IPS-20b (cell line): ENCODE results near the gene SCNN1G.
A peak's percentile ranks its signal among the peaks of the same experiment; 100 is the strongest.

ENCODE experiments used
- H3K27ac ChIP-seq: one replicate; pipeline ENCODE4 v1.5.1; 2013; ENCODE audit warnings: low read length
- H3K27me3 ChIP-seq: 2 replicates; pipeline ENCODE4 v1.6.1; 2013; ENCODE audit warnings: mild to moderate bottlenecking, low read length, inconsistent platforms; ENCODE audit not compliant: insufficient read depth
- H3K36me3 ChIP-seq: 2 replicates; pipeline ENCODE4 v1.6.1; 2013; ENCODE audit warnings: low read depth, mild to moderate bottlenecking, inconsistent platforms, low read length, moderate library complexity; ENCODE audit not compliant: insufficient read depth
- H3K4me1 ChIP-seq: 2 replicates; pipeline ENCODE4 v1.6.1; 2013; ENCODE audit warnings: mild to moderate bottlenecking, control low read depth, inconsistent platforms, low read length, moderate library complexity; ENCODE audit not compliant: insufficient read depth
- H3K4me3 ChIP-seq: 2 replicates; pipeline ENCODE4 v1.5.1; 2013; ENCODE audit warnings: mild to moderate bottlenecking, low read length, inconsistent platforms
- H3K9ac ChIP-seq: 2 replicates; pipeline ENCODE4 v1.6.1; 2013; ENCODE audit warnings: low read depth, mild to moderate bottlenecking, inconsistent platforms, low read length, moderate library complexity
- H3K9me3 ChIP-seq: 2 replicates; pipeline ENCODE4 v1.6.1; 2013; ENCODE audit warnings: mild to moderate bottlenecking, low read depth, low read length, inconsistent platforms; ENCODE audit not compliant: insufficient read depth

The SCNN1G gene, protein sequence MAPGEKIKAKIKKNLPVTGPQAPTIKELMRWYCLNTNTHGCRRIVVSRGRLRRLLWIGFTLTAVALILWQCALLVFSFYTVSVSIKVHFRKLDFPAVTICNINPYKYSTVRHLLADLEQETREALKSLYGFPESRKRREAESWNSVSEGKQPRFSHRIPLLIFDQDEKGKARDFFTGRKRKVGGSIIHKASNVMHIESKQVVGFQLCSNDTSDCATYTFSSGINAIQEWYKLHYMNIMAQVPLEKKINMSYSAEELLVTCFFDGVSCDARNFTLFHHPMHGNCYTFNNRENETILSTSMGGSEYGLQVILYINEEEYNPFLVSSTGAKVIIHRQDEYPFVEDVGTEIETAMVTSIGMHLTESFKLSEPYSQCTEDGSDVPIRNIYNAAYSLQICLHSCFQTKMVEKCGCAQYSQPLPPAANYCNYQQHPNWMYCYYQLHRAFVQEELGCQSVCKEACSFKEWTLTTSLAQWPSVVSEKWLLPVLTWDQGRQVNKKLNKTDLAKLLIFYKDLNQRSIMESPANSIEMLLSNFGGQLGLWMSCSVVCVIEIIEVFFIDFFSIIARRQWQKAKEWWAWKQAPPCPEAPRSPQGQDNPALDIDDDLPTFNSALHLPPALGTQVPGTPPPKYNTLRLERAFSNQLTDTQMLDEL

DNA sequence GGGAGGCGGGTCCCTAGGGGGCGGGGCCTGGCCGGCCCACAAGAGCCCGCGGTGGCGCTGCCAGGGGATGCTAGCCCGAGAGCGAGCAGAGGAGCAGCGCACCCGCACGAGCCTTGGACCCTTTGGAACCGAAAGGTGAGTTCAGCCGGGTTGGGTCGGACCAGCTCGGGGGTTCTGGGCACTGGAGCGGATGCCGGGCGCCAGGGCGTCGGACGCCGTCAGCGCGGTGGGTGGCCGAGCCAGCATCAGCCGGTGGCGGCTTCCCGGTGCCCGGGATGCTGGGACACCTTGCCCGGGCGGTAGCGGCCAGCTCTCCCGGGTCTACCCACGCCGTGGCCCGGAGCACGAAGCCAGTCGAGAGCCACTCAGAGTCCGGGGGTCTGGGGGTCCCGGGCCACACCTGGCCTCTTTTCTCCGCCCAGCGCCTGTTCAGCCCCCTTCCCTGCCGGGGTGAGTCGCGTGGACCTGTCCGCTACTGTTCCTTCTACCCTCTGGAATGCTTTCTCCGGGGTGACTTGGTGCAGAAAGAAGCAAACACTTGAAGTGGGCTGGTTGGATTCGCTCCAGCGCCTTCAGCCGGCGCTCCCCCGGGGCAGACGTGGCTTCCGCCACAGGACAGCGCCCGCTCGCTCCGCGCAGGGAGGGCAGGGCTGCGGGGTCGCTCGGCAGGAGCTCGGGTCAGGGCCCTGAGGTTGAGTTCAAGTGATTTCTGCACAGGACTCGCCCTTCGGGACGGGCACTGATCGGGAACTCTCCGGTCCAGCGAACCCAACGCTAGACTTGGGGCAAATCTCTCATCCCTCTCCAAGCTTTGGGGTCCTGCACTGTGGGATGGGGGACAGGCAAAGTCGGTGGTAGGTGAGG, at the start of gene SCNN1G:
Gene SCNN1G (plus strand): TSS at position 67 of the 864 bp plus-strand sequence. CDS start 3,527 bp downstream, outside the sequence.
- no peaks in the 10 kb centered on the region for H3K9me3 ChIP-seq
- H3K27ac ChIP-seq, result no peak within 1 kb of the TSS
- H3K4me1 ChIP-seq, result no peaks in the 10 kb centered on the region
- H3K4me3 ChIP-seq, result peak within 1 kb of the TSS; percentile 67
- H3K36me3 ChIP-seq, result no peaks in the 10 kb centered on the region
- peaks cover 51% of the 10 kb centered on the region for H3K27me3 ChIP-seq
- H3K9ac ChIP-seq, result no peak within 1 kb of the TSS

DNA sequence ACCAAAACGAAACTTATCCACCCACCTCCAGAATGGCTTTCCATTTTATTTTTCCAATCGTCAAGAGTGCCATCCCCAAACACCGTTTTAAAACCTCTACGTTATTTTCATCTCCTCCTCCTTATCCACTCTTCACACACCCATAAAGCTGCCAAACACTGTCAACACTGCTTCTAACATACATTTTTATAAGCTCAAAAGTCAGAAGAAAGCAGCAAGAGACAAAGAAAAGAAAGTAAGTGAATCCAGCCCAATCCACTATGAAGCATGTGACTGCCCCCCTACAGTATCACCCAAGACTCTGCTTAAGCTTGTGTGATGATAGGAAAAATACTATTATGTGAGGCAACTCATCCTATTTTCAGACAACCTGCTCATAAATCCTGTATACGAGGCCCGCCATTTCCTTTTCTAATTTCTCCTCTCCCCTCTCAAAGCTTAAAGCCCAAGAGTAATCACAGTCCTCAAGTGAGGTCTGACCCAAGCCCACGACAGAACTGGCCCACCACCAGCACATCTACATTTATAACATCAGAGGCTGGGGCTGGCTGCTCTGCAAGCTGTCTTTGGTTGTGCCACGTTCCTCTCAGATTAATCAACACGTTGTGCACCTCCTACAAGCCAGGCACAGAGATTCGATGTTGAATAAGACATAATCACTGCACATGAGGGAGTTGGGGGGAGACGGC, 49.6 kb upstream of the SCNN1G start:
- H3K27ac ChIP-seq, result no peak overlapping the region
- no peaks in the 10 kb centered on the region for H3K36me3 ChIP-seq
- H3K9me3 ChIP-seq, result peaks cover 6% of the 10 kb centered on the region
- H3K9ac ChIP-seq, result no peak overlapping the region; the same call in 1 of the 2 replicates
- peaks cover 9% of the 10 kb centered on the region; the same call in 1 of the 2 replicates for H3K4me1 ChIP-seq
- no peaks in the 10 kb centered on the region for H3K27me3 ChIP-seq
- H3K4me3 ChIP-seq, result no peak overlapping the region

DNA sequence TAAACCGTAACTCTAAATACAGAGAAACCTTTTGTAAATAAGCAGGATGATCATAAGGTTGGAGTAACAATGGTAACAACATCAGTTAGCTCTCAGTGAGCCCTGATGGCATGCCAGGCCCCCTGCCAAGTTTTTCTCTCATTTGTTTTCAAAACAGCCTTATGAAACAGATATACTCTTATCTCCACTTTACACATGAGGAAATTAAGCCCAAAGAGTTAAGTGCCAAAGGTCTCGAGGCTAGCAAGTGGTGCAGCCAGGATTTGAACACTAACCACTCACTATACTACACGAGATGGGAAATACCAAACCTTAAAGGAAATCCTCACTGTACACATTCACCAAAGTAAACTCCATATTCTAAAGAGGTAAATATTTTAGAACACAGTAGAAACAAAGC, 48.3 kb upstream of the SCNN1G start:
- H3K27me3 ChIP-seq, result no peaks in the 10 kb centered on the region
- peak overlapping the region; percentile 12 for H3K27ac ChIP-seq
- no peaks in the 10 kb centered on the region for H3K36me3 ChIP-seq
- no peak overlapping the region for H3K9ac ChIP-seq
- H3K4me1 ChIP-seq, result peaks cover 9% of the 10 kb centered on the region; the same call in 1 of the 2 replicates
- H3K4me3 ChIP-seq, result no peak overlapping the region
- peaks cover 6% of the 10 kb centered on the region for H3K9me3 ChIP-seq

DNA sequence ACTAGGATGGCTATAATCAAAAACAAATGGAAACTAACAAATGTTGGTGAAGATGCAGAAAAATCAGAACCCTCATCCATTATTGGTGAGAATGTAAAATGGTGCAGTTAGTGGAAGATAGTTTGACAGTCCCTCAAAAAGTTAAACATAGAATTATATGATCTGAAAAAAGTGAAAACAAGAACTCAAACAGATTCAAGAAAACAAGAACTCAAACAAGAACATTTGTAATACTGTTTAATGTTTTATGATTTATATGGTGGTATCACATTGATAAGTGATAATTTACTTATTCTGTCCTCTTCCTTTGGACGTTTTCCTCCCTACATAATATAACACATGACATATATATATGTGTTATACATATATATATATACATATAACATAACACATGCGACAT, 45.3 kb upstream of the SCNN1G start:
- H3K36me3 ChIP-seq, result no peaks in the 10 kb centered on the region
- H3K27me3 ChIP-seq, result no peaks in the 10 kb centered on the region
- H3K9me3 ChIP-seq, result peaks cover 6% of the 10 kb centered on the region
- no peak overlapping the region for H3K27ac ChIP-seq
- no peak overlapping the region for H3K9ac ChIP-seq
- H3K4me3 ChIP-seq, result no peak overlapping the region
- peaks cover 14% of the 10 kb centered on the region; the same call in 1 of the 2 replicates for H3K4me1 ChIP-seq

- H3K9me3 ChIP-seq, result peaks cover 6% of the 10 kb centered on the region
- H3K27me3 ChIP-seq, result no peaks in the 10 kb centered on the region
- H3K36me3 ChIP-seq, result no peaks in the 10 kb centered on the region
- no peak overlapping the region for H3K27ac ChIP-seq
- peaks cover 14% of the 10 kb centered on the region for H3K4me1 ChIP-seq
- no peak overlapping the region for H3K9ac ChIP-seq
- H3K4me3 ChIP-seq, result no peak overlapping the region
Measured at GRCh38 chr16:23137818-23138217, 44.7 kb upstream of the SCNN1G start.

DNA sequence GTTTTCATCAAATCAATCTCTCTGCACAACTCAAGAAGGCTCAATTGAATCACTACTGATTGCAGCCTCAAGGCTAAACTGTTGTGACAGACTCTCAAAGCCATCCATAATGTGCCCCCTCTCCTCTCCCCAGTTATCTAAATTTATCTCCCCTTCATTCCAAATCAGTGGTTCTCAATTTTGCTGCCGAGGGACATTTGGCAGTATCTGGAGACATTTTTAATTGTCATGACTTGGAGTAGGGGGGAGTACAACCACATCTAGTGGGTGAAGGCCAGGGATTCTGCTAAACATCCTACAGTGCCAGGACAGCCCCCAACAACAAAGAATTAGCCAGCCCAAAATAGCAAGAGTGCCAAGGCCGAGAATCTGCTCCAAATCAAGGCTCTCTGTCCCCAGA, 42.4 kb upstream of the SCNN1G start:
- H3K4me3 ChIP-seq, result no peak overlapping the region
- peaks cover 6% of the 10 kb centered on the region for H3K9me3 ChIP-seq
- H3K9ac ChIP-seq, result no peak overlapping the region
- no peaks in the 10 kb centered on the region for H3K36me3 ChIP-seq
- no peak overlapping the region for H3K27ac ChIP-seq
- H3K27me3 ChIP-seq, result no peaks in the 10 kb centered on the region
- H3K4me1 ChIP-seq, result peaks cover 16% of the 10 kb centered on the region

GRCh38 chr16:23141033-23141432, 41.5 kb upstream of the SCNN1G start:
- no peaks in the 10 kb centered on the region for H3K27me3 ChIP-seq
- H3K27ac ChIP-seq, result no peak overlapping the region
- H3K4me3 ChIP-seq, result no peak overlapping the region
- no peak overlapping the region for H3K9ac ChIP-seq
- no peaks in the 10 kb centered on the region for H3K36me3 ChIP-seq
- peaks cover 25% of the 10 kb centered on the region for H3K4me1 ChIP-seq
- H3K9me3 ChIP-seq, result no peaks in the 10 kb centered on the region

GRCh38 chr16:23141500-23141899, 41.0 kb upstream of the SCNN1G start:
- Histone ChIP-seq H3K9me3 (no peaks in the 10 kb centered on the region), H3K27ac (no peak overlapping the region), H3K4me1 (peaks cover 25% of the 10 kb centered on the region), H3K4me3 (no peak overlapping the region), H3K27me3 (no peaks in the 10 kb centered on the region), H3K36me3 (no peaks in the 10 kb centered on the region), H3K9ac (no peak overlapping the region)

DNA sequence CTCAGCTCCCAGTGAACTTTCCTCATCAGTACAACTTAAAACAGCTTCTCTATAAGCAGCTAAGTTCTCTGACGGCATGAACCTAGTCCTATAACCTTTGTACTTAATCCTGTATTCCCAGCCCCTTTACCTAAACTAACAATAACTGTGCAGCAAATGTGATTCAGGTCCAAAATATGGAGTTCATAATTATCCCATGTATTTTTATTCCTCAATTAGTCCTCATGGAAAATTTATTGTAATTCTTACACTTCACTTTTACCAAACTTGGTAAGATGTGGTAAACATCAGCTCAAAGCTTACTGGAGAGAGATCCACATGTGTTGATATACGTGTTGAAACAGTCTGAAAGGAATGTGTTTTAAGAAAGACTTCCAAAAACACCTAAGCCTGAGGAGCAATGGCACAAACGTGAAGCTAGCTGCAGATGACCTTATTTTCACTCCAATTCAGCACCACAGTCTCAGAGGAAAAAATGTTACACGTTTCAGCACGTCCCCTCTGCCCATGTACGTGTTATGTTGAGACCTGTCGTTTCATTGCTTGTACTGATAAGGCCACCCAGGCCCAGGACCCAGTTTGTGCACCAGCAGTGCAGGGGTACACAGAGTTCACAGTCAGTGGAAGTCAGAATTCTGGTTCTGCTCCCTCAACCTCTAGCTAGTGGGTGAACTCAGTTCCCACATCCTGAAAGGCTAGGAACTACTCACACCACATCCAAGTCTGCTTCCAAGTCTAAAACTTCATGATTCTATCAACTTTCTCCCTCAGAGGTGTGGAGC, 40.4 kb upstream of the SCNN1G start:
- no peak overlapping the region for H3K9ac ChIP-seq
- H3K9me3 ChIP-seq, result no peaks in the 10 kb centered on the region
- peaks cover 25% of the 10 kb centered on the region for H3K4me1 ChIP-seq
- H3K36me3 ChIP-seq, result no peaks in the 10 kb centered on the region
- H3K27ac ChIP-seq, result no peak overlapping the region
- no peaks in the 10 kb centered on the region for H3K27me3 ChIP-seq
- H3K4me3 ChIP-seq, result no peak overlapping the region

- no peaks in the 10 kb centered on the region for H3K36me3 ChIP-seq
- no peak overlapping the region for H3K4me3 ChIP-seq
- no peak overlapping the region for H3K27ac ChIP-seq
- H3K9ac ChIP-seq, result no peak overlapping the region
- H3K27me3 ChIP-seq, result 0 out of 2 replicates have a peak, but pooled peaks cover 3% of the 10 kb centered on the region
- H3K4me1 ChIP-seq, result peaks cover 25% of the 10 kb centered on the region
- no peaks in the 10 kb centered on the region for H3K9me3 ChIP-seq
Measured at GRCh38 chr16:23143391-23143790, 39.2 kb upstream of the SCNN1G start.
